ENCODE measurements around the gene SYNPR. TPM values are rescaled to one million over a fixed set of nuclear protein-coding genes. Genes with fewer than 3 reads are reported as not detected.
A peak's percentile ranks its signal among the peaks of the same experiment; 100 is the strongest.

SYNPR gene
- total RNA-seq, 6 experiments from 2014 or later: not detected

GRCh38 chr3:63383040-63383439, 104.9 kb downstream of the SYNPR start:
- Mint-ChIP-seq H3K36me3 (ENCODE audit: low read depth) (no peaks in the 10 kb centered on the region), H3K27ac (no peak overlapping the region), H3K4me1 (ENCODE audit: low read depth) (no peaks in the 10 kb centered on the region), H3K4me3 (no peak overlapping the region), H3K9me3 (no peaks in the 10 kb centered on the region), H3K27me3 (ENCODE audit: insufficient read depth) (peaks cover 7% of the 10 kb centered on the region)
- DNase-seq: no peak
- TF ChIP-seq CTCF (IDR thresholded peaks at IDR 0.05): no peak

DNA sequence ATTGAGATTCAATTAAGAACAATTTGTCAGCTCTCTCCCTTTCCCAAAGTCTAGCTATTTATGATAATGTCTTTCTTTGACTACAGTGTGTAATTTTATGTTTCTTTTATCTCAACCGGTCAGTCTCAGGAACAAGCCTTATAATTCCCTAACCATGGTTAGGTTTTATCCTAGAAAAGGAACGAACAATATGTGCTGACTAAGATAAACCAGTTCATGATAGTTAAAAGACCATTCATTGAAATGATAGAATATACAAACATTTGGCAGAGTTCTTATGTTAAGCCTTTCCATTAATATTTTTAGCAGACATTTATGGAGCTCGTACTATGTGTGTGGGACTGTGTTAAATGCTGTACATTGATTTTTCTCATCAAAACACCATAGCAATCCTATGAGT, 106.3 kb downstream of the SYNPR start:
- Mint-ChIP-seq H3K36me3 (ENCODE audit: low read depth) (no peaks in the 10 kb centered on the region), H3K27ac (no peak overlapping the region), H3K27me3 (ENCODE audit: insufficient read depth) (peaks cover 8% of the 10 kb centered on the region), H3K4me3 (no peak overlapping the region), H3K9me3 (no peaks in the 10 kb centered on the region), H3K4me1 (ENCODE audit: low read depth) (no peaks in the 10 kb centered on the region)
- no peak for DNase-seq
- no peak for TF ChIP-seq CTCF (IDR thresholded peaks at IDR 0.05)

DNA sequence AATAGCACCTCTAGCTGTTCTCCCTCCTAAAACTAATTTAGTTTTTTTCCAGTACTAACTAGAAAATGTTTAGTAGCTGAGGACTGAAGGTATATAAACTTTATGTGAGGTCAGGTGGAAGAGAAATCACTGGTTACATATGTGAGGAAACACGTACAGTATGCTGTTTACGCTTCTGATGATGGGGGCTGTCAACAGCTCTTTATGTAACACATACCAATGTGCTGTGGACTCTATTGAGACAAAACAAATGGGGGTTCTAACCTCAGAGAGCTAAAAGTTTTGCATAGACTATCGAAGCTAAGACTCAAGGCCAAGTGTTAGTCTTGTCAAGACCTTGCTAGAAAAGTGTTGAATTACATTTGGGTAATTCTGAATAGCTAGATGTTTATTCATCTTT, 107.5 kb downstream of the SYNPR start:
- Mint-ChIP-seq H3K4me3 (no peak overlapping the region), H3K9me3 (no peaks in the 10 kb centered on the region), H3K36me3 (ENCODE audit: low read depth) (no peaks in the 10 kb centered on the region), H3K4me1 (ENCODE audit: low read depth) (no peaks in the 10 kb centered on the region), H3K27ac (no peak overlapping the region), H3K27me3 (ENCODE audit: insufficient read depth) (peaks cover 8% of the 10 kb centered on the region)
- no peak for TF ChIP-seq CTCF (IDR thresholded peaks at IDR 0.05)
- DNase-seq: no peak

- Mint-ChIP-seq H3K4me1 (ENCODE audit: low read depth) (no peaks in the 10 kb centered on the region), H3K36me3 (ENCODE audit: low read depth) (no peaks in the 10 kb centered on the region), H3K27me3 (ENCODE audit: insufficient read depth) (peaks cover 8% of the 10 kb centered on the region), H3K4me3 (no peak overlapping the region), H3K27ac (no peak overlapping the region), H3K9me3 (no peaks in the 10 kb centered on the region)
- no peak for DNase-seq
- no peak for TF ChIP-seq CTCF (IDR thresholded peaks at IDR 0.05)
Measured at GRCh38 chr3:63386568-63386967, 108.5 kb downstream of the SYNPR start.

GRCh38 chr3:63387568-63387967, 109.5 kb downstream of the SYNPR start:
- Mint-ChIP-seq H3K4me1 (ENCODE audit: low read depth) (no peaks in the 10 kb centered on the region), H3K27ac (no peak overlapping the region)

More at GRCh38 chr3:63387568-63387967, 109.5 kb downstream of the SYNPR start:
- no peaks in the 10 kb centered on the region for H3K36me3 Mint-ChIP-seq (ENCODE audit: low read depth)
- no peak overlapping the region for H3K4me3 Mint-ChIP-seq
- DNase-seq: peak; percentile 7
- H3K9me3 Mint-ChIP-seq: no peaks in the 10 kb centered on the region
- peaks cover 8% of the 10 kb centered on the region for H3K27me3 Mint-ChIP-seq (ENCODE audit: insufficient read depth)
- TF ChIP-seq CTCF (IDR thresholded peaks at IDR 0.05): no peak
